ENCODE measurements around the gene PACSIN2.
"Not testable (repeated sequence)": the region's sequence is repeated elsewhere in the genome, so short reads cannot be mapped to it uniquely, and the experiment has no call there.

The PACSIN2 gene

DNA sequence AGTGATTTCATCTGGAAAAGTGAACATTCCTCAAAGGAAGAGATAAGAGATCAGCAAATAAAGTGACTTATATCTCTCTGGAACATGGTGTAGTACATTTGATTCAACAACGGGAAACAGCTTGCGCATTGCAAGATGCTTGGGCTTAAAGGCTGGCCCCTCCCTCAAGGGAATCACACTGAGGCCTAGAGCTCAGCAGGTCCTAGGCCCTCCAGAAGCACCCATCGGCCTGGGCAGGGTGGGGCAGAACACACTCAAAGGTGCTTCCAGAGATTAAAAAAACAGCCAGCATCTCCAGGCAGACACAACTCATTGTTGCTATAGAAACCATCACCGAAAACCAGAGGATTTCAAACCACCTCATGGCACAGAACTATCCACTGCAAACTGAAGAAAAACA is 88.8 kb downstream of the PACSIN2 start:
- DNase-seq (ENCODE audit: low spot score): no peak

DNA sequence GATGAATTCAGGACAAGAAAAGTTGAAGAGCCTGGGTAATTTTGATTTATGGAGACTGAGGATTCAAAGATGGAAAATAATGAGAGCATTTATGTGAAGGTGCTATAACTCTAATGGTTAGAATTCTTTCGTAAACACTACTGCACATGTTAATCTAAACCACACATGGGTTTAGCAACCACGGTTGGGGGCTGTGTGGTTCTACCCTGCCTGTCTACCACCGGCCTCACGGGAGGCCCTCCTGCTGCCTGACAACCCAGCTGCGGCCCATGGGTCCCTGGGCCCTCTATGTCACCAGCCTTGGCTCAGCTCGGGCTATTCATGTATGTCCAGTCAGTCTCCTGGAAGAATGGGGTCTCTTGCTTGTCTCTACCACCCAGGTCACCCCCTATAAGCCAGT is 89.4 kb downstream of the PACSIN2 start:
- DNase-seq (ENCODE audit: low spot score): no peak

DNA sequence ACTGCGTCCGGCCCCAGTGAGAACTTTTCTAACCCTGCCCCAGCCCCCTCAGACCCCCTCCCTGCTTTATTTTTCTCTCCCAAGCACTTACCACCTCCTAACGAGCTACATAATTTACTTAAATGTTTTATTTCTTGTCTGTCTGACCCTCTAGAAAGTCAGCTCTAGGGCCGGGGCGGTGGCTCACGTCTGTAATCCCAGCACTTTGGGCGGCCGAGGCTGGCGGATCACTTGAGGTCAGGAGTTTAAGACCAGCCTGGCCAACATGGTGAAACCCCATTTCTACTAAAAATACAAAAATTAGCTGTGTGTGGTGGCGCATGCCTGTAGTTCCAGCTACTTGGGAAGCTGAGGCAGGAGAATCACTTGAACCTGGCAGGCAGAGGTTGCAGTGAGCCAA is 89.9 kb downstream of the PACSIN2 start:
- DNase-seq (ENCODE audit: low spot score): not testable (repeated sequence)

DNA sequence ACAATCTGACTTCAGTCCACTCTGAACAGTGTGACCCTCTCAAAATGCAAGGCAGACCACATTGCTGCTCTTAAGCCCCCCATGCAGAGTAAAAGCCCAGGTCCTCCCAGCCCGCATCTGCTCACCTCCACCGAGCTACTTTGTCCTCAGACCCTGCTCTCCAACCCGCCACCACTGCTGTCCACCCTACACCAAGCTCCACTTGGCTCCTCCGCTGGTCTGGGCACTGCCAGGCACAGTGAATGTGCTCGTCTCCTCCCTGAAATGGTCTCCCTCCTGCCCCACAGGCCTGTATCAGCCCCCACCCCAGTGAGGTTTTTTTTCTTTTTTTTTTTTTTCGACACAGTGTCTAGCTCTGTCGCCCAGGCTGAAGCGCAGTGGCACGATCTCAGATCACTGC is 90.5 kb downstream of the PACSIN2 start:
- no peak for DNase-seq (ENCODE audit: low spot score)

DNA sequence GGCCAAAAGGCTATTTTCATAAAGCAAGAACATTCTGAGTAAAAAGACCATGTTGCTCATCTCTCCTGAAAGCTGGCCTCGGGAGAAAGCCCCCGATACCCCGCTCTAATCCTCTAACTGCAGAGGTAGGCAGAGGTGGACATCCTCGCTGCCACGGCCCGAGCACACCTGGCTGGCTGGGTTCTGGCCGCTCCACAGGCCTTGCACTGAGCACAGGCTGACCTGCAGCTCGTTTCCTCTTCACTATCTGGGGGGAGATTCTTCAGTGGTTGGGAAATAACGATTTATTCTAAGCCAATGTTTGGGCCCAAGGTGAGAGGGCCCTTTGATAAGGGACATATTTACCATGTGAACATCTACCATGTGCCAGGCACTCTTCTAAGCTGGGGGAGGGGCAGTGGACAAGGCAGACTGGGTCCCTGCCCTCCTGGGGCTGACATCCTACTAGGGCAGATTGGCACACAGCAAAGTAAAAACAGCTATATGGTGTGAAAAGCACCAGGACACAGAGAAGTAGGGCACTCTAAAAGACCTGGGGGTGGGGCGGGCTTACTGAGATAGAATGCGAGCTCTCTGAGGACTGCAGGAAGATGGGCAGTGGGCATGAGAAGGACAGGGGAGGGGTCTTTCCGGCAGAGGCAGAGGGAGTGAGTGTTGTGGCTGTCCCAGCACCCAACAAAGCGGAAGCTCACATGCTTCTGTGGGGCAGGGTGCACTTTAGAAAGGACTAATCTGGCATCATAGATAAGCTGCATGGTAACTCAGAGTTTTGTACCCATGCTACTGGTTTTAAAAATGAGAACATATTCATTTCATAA is 92.4 kb downstream of the PACSIN2 start:
- no peak for DNase-seq (ENCODE audit: low spot score)

DNA sequence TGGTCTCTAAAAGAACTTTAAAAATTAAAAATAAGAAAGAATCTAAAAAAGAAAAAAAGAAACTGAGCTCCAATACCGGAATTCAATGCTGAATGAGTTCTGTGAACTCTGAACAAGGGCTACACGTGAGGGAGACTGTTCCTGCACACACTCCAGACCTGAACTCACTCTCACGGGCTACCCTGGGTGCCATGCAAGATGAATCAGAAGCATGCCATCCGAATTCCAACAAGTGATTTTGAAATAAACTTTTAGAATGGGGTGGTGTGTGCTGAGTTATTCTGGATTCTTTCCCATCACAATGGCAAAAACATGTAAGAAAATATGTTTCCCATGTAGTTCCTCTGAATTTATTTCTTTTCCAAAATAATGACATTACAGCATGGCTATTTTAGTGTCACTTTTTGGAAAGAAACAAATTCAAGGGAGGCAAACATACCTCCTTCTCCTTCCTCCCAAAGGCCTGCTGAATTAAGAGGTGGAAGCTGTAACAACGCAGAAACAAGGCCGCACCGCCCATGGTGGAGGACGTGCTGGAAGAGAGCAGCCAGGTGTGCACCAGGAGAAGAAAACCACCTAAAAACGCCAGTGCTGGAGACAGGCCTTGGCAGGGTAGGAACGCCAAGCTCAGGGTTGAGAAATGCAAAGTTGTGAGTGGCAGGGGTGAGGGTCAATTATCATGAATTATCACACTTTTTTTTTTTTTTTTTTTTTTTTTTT is 94.7 kb downstream of the PACSIN2 start:
- DNase-seq (ENCODE audit: low spot score): no peak

DNA sequence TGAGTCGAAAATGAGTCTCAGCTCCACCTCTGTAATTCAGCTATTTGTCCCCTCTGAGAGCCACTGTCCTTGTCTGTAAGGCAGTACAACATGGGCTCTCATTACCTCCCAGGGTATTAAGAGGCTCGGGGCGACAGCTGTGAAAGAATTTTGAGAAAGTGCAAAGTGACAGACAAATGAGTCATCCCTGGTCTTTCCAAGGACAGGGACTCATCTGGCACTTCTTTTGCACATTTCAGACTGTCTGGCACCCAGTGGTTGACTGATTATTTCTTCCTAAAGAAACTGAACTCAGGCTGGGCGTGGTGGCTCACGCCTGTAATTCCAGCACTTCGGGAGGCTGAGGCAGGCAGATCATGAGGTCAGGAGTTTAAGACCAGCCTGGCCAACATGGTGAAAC is 95.8 kb downstream of the PACSIN2 start:
- no peak for DNase-seq (ENCODE audit: low spot score)

DNA sequence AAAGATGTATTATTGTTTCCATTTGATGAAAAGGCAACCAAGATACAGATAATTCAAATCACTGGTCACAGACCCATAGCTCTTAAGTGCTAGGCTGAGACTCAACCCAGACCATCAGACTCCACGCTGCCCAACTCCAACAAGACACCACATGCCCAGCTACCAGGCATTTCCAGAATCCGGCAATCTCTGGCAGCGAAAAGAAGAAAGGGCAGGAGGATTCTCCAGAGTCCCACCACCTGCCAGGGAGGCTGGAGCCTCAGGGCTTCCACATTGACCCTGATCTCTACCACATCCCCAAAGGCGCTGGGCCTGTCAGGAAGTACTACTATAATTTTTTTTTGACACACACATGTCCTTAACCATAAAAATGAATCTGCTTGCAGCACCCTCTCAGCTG is 96.4 kb downstream of the PACSIN2 start:
- DNase-seq (ENCODE audit: low spot score): no peak

DNA sequence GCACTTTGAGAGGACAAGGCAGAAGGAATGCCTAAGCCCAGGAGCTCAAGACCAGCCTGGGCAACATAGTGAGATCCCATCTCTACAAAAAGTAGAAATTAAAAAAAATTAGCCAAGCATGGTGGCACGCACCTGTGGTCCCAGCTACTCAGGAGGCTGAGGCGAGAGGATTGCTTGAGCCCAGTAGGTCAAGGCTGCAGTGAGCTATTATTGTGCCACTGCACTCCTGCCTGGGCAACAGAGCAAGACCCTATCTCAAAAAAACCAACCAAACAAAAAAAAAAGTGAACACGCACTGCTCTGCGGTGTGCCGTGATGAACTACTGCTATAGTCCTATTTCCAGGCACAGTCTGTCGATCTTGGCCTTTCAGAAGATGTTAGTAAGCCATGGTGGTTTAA is 97.6 kb downstream of the PACSIN2 start:
- not testable (repeated sequence) for DNase-seq (ENCODE audit: low spot score)

DNA sequence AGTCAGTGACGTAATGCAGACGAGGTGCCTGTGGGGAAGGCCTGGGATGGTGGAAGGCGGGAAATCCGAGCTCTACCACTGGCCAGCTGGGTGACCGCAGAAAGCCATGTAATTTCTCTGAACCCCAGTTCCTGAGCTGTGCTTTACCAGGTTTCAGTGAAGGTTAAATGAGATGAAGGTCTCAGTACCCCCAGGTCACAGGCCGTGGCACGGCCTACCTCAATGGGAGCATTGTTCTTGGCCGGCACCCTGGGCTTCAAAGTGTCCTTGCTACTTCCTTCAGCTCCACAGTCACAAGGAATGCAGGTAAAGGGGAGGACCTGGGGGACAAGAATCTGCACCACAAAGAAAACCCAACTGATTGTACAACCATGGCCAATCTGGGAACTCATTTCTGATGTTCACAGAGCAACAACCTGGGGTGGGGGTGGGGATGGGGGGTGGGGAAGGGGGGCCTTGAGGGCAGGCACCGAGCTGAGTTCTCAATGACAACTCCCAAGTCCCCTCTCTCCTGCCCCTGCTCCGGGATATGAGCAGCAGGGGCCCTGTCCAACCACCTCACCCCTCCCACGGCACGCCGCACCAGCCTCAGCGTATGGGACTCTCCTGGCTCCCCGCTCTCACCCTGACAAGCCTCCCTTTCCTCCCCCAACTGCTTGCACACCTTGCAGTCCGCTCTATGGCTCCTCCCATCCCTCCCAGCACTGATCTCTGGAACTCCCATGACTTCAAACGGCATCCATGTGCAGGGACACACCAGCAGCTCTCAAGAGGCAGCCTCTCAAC is 98.8 kb downstream of the PACSIN2 start:
- peak; percentile 70 for DNase-seq (ENCODE audit: low spot score)

DNA sequence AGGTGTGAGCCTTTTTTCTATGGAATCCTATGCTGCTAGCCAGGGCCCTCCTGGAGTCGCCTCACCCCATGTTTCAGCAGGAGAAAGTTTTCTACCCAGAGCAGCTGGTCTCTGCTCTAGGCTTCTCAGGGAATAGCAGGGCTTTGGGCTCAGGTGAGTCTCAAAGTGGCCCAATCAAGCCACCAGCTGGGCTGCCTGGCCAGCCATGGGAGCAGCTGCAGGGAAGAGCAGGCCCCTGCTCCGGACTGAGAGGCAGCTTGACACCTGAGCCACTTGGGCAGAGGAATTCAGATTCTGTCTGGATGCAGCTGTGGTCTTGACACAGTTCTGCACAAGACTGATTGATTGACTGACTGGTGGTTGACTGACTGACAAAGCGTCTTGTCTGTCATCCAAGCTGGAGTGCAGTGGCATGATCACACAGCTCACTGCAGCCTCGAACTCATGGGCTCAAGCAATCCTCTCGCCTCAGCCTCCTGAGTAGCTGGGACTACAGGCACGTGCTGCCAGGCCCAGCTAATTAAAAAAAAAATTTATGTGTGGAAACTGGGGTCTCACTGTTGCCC is 100.4 kb downstream of the PACSIN2 start:
- no peak for DNase-seq (ENCODE audit: low spot score)

DNA sequence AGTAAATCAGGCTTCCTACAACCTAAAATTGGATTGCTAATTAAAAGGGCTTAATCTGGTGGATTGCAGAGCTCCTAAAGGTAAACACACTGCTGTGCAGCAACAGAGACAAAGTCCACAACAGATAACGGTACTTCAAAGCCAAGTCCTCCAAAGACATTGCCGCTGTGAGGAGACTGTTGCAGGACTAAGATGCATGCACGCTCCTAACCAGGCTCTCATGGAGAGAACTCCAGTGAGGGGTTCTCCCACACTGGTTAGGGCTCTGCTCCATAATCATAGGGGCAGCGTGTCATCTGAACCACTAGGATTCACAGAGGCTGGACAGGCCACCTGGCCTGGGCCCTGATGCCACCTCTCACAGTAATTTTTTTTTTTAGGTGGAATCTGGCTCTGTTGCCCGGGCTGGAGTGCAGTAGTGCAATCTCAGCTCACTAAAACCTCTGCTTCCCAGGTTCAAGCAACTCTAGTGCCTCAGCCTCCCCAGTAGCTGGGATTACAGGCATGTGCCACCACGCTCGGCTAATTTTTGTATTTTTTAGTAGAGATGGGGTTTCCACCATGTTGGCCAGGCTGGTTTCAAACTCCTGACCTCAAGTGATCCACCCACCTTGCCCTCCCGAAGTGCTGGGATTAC is 101.0 kb downstream of the PACSIN2 start:
- no peak for DNase-seq (ENCODE audit: low spot score)

DNA sequence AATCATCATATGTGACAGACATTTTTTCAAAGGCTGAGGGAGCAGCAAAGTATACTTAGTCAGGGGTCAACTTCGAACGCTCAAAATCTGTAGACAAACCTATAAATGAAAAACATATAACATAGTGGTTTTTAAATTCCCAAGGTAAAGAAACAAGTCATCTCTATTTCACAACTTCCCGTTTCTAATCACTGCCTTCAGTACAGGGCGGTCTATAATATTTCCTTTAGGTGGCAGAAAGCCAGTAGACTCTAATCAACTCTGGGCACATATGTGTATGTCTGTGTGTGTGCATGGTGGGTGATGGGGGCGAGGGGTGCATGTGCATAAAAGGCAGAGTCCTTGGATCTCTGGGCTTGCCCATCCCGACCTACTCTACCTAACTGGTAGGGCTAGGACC is 102.9 kb downstream of the PACSIN2 start:
- DNase-seq (ENCODE audit: low spot score): no peak

DNA sequence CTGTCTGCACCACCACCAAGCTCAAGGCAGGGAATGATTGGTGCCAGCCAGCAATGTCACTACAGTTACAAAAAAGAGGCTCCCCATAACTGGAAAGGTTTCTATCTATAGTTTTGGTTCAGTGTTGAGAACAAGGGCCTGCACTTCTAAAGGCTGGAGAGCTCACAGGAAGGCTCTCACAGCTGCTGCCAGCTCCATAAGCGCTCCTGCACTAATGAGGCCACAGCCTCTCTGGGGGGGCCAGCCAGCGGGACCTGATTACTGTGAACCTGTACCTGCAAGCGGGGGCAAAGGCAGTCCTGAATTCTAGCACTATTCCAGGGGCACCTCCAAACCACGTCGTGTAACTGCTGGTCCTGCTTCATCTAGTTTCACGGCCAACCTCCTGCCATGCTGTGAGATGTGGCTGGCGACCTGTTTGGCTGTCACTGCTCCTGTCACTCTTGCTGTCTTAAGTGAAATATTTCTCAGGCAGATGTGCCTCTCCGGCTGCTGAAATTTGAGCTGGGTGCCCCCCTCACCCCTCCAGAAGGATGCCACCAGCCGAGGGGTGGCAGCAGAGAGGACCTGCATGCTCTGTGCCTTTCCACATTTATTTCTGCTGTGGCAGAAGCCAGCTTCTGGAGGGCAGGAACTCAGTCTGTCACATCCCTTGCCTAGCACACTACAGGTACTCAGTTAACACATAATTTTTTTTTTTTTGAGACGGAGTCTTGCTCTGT is 104.6 kb downstream of the PACSIN2 start:
- DNase-seq (ENCODE audit: low spot score): no peak

DNA sequence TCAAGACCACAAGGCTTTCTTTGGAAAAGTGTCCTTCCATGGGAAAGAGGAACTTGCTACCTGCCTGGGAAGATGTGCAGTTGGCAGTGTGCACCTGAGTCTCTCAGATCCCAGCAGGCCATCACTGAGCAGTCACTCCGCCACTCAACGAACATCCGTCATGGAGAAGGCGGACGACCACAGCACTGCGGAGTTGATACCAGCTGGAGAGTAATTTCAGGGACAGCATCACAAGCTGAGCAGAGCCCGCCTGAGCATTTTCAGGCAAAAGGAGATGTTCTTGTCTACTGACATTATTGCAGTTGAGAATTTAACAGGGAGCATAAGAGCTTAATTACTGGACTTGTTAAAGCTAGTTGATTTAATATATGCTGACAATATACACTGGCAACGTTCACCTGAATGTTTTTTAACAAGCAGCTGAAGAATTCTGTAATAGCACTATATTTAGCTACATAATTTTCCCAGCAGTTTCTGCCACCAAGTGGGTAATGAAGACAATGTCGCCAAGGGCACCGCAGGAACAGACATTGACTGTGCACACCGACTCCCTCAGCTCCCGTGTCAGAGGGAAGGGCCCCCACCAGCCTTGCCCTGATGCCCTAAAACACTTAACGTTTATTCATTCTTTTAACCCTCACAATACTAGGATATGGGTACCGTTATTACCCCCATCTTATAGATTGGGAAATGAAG is 105.4 kb downstream of the PACSIN2 start:
- DNase-seq (ENCODE audit: low spot score): no peak

DNA sequence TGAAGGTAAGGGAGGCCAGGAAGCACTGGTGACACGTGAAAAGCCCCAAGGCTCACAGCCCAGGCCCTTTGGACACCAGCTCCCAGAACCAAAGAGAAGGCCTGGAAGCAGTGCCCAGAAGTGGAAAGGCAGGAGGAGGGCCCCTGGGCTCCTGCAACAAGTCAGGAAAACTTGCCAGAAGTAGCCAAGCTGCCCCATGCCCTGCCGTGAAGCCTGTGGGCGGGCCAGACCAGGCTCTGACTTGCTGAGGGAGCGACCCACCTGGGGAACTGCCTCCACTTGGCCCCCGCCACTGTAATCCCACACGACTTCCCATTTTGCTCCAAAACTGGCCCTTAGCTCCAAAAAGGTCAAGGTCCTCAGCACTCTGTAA is 106.6 kb downstream of the PACSIN2 start:
- no peak for DNase-seq (ENCODE audit: low spot score)

DNA sequence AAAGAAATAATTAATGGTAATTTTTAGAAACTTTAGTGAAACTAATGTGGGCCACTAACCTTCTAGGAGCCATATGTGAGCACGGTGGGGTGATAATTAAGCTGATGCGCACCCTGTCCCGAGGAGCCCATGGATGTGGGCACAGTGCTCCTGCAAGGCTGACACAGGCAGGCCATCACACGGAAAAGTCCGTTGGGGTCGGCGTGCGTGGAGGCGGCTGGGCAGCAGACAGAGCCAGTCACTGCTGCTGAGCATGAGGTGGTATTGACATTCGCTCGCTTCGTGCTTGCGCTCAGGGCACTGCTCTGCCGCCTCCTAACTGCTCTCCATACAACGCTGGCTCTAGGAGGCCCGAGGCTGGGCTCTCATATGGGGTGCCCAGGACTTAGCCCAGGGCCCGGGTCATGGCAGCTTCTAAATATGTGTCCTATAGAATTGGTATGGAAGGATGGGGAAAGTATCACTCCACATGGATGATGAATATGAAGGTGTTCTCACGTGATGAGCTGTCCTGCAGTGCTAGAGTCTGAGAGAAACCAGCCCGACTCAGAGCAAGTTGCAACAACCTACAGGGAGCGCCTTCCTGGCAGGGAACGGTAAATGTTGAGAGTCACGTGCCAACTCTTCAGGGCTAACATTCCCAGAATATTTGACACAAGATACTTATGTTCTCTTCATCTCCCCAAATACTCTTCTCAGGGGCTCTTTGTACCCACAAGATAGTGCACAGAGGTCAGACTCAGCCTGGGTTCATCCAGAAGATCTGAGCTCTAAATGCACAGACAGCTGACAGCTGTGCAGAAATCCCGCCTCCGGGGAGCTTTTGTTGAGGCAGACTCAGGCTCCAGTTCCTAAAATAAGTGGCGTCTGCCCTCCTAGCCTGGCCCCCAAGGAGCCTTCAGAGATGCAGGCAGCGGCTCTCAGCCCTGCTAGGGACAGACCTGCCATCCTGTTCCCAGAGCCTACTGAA is 107.3 kb downstream of the PACSIN2 start:
- no peak for DNase-seq (ENCODE audit: low spot score)

DNA sequence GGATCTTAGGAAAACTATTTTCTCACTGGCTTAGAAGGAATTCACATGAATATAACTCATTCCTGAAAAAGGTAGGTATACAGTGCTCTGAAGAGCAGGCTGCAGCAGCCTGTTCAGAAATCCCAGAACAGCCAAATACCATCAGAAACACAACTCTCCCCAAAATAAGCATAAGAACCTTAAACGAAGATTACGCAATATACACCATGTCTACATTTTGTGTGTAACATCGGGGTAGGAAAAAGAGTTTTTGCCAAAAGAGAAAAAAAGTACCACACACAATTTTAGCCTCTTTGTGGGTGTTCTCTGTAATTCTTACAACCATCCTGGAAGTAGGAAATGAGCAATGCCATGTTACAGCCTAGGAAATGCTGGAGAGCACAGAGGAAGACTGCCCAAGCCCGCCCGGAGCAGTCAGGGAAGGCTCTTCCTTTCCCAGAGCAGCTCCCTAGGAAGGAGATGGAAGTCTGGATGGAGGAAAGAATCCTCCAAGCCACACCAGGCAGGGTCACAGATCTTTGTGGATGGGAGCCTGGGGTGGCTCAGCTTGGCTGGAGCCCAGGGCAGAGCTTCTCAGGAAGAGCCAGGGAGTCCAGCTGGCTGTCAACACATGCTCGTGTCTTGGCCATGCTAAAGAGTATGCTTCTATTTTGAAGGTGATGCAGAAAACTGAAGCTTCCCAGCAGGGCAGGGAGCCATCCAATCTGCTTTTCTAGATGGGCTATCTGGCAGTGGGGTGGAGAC is 108.2 kb downstream of the PACSIN2 start:
- DNase-seq (ENCODE audit: low spot score): no peak

DNA sequence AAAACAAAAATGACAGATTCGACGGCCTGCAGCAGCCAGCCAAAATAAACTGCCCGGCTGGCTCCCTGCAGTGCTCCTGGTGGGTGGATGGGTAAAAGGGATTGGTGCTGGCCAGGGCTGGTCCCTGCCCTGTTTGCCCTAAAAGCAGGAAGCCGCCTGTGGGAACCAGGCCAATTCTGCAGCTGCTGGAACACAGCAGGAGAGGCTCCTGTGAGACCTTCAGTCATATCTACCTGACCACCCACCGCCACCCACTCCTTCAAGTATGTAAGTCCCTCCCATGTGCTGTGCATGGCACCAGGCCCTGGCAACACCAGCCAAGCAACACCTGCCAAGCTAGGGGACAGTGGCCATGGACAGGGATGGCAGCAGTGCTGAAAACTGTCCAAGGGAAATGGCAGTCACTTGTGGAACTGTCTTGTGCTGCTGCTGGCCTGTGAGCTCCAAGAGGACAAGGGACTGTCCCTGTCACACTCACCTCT is 109.2 kb downstream of the PACSIN2 start:
- DNase-seq (ENCODE audit: low spot score): peak; percentile 58

Measured in iPS-NIHi11 (cell line).